ENCODE measurements around the gene ABCA8.
"Not testable (repeated sequence)": the region's sequence is repeated elsewhere in the genome, so short reads cannot be mapped to it uniquely, and the experiment has no call there.

Gene ABCA8

GRCh38 chr17:68955181-68955841, at the start of gene ABCA8:
Gene ABCA8 (minus strand): TSS chr17:68955392. CDS start chr17:68942034, 13,358 bp downstream.
- no peak for DNase-seq (ENCODE audit: low read depth)

DNA sequence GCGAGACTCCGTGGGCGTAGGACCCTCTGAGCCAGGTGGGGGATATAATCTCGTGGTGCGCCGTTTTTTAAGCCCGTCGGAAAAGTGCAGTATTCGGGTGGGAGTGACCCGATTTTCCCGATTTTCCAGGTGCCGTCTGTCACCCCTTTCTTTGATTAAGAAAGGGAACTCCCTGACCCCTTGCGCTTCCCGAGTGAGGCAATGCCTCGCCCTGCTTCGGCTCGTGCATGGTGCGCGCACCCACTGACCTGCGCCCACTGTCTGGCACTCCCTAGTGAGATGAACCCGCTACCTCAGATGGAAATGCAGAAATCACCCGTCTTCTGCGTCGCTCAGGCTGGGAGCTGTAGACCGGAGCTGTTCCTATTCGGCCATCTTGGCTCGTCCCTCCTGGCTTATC, 49.6 kb upstream of the ABCA8 start:
- DNase-seq (ENCODE audit: low read depth), result not testable (repeated sequence)

DNA sequence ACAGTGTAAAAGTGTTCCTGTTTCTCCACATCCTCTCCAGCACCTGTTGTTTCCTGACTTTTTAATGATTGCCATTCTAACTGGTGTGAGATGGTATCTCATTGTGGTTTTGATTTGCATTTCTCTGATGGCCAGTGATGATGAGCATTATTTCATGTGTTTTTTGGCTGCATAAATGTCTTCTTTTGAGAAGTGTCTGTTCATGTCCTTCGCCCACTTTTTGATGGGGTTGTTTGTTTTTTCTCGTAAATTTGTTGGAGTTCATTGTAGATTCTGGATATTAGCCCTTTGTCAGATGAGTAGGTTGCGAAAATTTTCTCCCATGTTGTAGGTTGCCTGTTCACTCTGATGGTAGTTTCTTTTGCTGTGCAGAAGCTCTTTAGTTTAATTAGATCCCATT, 44.6 kb upstream of the ABCA8 start:
- not testable (repeated sequence) for DNase-seq (ENCODE audit: low read depth)

DNA sequence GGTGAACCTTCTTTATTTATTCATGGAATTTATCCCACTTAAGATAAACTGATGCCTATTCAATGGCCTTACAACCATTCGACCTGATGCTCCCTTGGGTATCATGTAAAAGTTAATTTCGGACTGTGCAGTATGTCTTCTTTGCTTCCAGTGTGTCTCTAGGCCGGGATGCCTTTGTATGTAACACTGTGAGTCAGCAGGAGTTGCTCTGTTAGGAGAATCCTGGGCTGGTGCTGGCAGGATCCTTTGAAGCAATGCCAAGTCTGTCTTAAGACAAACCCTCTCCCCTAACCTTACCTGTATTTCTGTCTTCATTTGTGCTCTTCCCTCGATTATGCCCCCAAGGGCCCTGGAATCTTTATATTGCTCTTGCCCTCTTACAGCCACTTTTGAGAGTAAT, 37.9 kb upstream of the ABCA8 start:
- no peak for DNase-seq (ENCODE audit: low read depth)

DNA sequence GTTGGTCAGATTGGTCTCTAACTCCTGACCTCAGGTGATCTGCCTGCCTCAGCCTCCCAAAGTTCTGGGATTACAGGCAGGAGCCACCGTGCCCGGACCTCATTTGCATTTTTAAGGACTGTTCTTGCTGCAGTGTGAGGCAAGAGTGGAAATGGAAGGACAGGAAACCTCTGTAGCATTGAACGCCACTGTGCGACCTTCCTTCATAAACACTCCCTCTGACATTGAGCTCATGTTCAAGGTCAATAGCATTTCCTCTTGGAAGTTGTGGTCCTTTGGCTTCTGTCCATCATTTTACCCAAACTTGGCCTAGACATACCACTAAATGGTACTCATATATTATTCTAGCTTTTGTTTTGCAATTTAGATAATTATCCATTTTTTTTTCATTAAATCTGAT, 32.8 kb upstream of the ABCA8 start:
- DNase-seq (ENCODE audit: low read depth), result no peak

- DNase-seq (ENCODE audit: low read depth), result peak; percentile 72
Observed at GRCh38 chr17:68981288-68981687, 26.1 kb upstream of the ABCA8 start.

DNA sequence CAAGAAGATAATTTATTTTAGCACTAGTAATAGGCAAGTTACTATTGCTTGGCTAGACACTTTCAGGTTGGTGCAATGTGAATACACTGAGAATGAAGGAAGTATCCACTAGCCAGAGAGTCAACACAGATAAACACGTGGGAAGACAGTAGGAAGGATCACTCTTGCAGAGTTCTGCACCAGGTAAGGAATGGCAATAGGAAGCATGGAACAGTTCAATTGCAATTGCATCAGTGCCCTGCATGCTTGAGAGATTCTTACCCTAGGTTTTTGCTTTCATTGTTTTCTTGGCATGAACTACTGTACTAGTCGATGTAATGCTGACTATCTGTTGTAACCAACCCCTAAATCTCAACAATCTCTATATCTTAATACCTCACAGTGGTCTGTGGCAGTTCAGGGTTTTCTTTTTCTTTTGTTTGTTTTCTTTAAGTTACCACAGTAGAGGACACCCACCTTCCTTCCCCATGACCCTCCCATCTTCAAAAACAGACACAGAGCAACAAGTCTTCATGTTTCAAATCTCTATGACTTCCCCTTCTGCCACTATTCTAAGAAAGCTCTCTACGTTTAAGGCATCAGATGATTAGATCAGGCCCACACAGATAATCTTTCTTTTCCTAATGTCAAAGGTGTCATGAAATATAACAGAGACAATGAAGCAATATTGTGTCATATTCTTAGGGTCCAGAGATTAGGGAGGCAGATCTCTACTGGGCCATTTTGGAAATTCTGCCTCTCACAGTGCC, 18.1 kb upstream of the ABCA8 start:
- no peak for DNase-seq (ENCODE audit: low read depth)

DNA sequence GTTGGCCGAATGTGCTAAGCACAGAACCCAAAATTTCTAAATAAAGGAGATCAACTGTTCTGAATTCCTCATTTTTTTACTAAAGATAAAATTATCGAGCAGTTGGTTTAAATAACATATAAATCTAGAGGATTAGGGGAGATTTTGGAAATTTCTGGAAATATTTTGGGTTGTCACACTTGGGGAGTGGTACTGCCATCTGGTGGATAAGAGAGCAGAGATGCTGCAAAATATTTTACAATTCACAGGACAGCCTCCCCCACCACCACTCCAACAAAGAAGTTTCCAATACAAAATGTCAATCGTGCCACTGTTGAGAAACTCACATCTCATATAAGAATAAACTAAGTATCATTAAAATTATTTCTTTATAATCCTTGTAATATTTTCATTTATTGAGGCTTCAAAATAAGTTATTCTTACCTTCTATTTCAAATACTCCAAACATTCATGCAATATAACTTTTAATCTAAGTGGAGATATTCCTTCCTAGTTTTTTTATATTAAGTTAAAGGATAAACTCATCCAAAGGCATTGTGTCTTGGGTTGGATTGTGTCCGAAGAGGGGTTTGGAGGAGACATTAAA, 17.0 kb upstream of the ABCA8 start:
- DNase-seq (ENCODE audit: low read depth), result no peak

- DNase-seq (ENCODE audit: low read depth), result no peak
Observed at GRCh38 chr17:68969101-68969500, 13.9 kb upstream of the ABCA8 start.

GRCh38 chr17:68963958-68964357, 8.8 kb upstream of the ABCA8 start:
- no peak for DNase-seq (ENCODE audit: low read depth)

DNA sequence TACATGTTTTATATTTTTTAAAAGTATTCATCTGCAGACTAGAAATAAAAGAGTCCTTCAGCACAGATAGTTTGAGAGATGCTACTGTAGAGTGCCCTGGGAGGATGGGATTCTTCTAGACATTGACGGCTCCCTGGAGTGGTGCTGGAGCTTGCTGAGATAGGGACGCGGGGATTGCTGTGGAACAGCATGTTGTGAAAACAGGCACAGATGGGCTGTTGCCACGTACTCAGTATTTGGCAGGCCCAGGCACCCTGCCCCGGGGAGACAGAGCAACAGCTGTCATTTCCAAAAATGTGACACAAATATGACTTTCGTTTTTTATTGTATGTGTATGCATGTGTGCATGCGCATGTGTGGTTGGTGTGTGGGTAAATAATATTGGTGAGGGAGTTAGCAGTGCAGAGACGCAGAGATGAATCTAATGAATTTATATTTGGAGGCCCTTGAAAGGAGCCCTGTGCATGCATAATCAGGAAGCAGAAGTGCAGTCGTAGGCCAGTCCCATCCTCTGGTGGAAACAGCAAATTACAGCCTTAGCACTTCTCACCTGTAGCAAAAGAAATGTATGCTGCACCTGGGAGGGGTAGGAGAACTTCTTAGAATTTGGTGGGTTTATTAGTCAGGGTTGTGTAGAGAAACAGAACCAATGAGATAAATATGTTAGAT, 6.2 kb upstream of the ABCA8 start:
- DNase-seq (ENCODE audit: low read depth), result no peak

DNA sequence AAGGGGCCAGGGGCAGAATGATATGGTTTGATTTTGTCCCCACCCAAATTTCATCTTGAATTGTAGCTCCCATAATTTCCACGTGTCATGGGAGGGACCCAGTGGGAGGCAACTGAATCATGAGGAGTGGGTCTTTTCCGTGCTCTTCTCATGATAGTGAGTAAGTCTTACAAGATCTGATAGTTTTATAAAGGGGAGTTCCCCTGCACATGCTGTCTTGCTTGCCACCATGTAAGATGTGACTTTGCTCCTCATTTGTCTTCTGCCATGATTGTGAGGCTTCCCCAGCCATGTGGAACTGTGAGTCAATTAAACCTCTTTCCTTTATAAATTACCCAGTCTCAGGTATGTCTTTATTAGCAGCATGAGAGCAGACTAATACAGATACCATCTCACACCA, 3.9 kb upstream of the ABCA8 start:
- DNase-seq (ENCODE audit: low read depth), result not testable (repeated sequence)

DNA sequence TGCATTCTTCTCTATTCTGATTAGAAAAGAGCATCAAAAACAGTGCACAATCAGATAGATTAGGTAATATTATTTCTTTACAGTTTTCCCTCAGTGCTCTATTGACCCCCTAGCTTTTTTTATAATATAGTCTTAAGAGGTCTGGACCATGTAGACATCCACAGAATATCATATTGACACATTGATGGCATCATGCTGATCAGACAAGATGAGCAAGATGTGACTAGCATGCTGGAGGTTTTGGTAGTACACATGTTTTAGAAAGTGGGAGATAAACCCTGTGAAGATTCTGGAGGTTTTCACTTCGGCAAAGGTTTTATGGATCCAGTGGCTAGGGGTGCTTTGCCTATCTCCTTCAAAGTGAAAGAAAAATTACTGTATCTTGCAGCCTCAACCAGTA, 2.8 kb upstream of the ABCA8 start:
- no peak for DNase-seq (ENCODE audit: low read depth)

GRCh38 chr17:68954146-68954896, 871 bp downstream of the ABCA8 start:
- DNase-seq (ENCODE audit: low read depth), result peak; percentile 29

DNA sequence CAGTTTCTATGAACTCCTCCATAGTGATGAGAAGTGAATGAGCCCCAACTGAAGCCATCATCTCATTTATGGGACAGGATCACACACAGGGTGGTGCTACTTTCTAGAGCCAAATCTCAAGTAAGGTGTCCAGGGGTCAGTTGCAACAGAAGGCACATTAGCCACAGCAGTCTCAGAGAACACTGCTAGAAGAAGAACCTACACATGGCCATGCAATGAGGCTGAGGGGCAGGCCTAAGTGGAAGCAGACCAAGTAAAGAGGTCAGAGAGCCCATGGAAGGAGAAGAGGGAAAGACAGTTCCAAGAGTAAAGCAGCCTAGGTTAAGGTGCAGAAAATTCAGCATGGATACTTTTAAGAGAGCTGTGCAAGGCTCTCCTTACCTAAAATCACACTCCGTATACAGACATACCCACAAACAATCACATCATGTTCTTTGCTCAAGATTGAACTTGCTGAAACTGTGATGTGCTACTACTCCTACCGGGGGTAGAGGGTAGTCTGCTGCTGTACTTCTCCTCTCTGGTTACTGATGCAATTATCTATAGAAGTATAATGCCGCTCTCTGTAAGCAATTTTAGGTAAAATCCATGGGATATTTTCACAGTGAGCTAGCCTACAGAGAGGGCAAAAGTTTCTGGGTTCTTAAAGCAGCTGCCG, 1.7 kb downstream of the ABCA8 start:
- no peak for DNase-seq (ENCODE audit: low read depth)

- no peak for DNase-seq (ENCODE audit: low read depth)
Observed at GRCh38 chr17:68950725-68951124, 4.5 kb downstream of the ABCA8 start.

- DNase-seq (ENCODE audit: low read depth), result not testable (repeated sequence)
Observed at GRCh38 chr17:68947868-68948267, 7.3 kb downstream of the ABCA8 start.

GRCh38 chr17:68944435-68945035, 10.7 kb downstream of the ABCA8 start:
- no peak for DNase-seq (ENCODE audit: low read depth)

- DNase-seq (ENCODE audit: low read depth), result not testable (repeated sequence)
Observed at GRCh38 chr17:68943812-68944182, 11.4 kb downstream of the ABCA8 start.

DNA sequence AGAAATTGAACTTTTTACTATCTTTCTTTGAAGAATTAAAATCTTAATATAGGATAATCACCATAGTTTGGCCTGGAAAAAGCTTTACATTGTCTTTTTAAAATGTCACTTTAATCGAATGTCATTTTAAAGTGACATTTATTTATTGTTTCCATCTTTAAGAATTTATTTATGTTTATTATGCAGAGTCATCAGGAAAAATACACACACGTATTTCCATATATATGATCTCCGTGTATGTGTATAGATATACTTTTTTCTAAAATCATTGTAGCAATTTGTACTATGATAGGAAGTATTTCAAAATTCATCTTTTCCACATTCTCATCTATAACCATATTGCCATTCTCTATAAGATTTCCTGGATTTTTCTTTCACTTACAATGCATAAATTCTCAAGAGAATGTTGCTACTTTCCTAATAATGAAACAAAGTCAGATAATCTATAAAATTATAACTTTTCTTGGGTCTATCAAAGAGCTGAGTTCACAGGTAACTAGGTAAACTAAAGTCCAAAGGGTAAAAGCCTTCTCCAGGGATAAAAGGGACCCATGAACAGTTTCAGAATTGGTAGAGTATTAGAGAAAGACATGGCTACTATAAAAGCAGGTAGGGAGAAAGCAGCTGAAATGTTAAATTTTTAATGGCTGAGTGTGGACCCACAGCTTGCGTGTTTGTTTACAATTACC, 11.9 kb downstream of the ABCA8 start:
- DNase-seq (ENCODE audit: low read depth), result no peak

DNA sequence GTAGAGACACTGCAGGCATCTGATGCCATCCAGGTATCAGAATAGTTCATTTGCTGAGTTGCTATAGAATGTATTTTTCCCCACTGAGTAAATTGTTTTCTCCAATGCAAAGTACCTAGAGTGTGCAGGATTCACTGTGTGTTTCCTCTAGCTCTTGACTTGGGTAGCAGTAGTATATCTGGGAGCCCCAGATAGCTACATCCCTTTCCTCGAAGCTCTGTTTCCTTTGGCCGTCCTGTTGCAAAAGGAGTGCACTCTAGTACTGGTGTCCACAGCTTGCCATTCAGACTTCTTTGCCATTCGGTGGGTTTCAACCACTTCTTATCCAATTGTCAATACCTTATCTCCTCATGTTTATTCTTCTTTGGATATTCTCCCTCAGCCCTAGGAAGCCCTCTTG, 12.8 kb downstream of the ABCA8 start:
- DNase-seq (ENCODE audit: low read depth), result no peak

Data from HS-5 (cell line).